ENCODE results near the gene AFAP1. TPM values are rescaled to one million over a fixed set of nuclear protein-coding genes. Genes with fewer than 3 reads are reported as not detected.

AFAP1 gene
- total RNA-seq, 2 donors from 2014 or later = 18.2 to 22.5 TPM

DNA sequence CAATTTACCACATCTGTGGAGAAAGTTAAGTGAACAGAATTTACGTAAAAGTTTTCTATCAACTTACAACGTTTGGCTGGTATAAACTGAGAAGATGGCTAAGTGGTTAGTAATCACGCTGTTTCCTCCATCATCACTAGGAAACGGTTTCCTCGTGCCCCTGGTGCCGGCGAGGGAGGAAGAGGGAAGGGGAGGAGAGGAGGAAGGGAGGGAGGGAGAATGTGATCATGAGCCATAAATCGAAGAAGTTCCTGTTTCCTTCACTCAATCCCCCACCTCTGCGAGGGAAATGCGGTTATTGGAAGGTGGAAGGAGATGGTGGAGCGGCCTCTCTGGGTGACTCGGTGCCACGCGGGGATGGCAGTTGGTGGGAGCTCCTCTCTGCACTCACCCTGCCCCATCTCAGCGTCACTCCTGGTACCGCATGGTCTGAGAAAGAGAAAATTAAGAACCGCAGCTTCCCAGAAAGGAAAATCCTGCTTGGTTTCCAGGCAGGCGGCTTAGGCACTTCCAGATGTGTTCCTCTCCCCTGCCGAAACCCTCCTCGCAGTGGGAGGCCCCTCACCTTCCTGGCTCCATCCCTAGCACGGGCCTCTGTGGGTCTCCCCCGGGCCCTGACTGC, 216.8 kb downstream of the AFAP1 start:
- Mint-ChIP-seq H3K9me3 (peaks cover 3% of the 10 kb centered on the region), H3K36me3 (ENCODE audit: low read depth) (no peaks in the 10 kb centered on the region), H3K4me3 (no peak overlapping the region), H3K27me3 (ENCODE audit: insufficient read depth) (peaks cover 7% of the 10 kb centered on the region), H3K4me1 (peaks cover 13% of the 10 kb centered on the region), H3K27ac (no peak overlapping the region)
- WGBS, 2 experiments (ENCODE audit: insufficient coverage in 1 of 2, insufficient read length in 1 of 2) = 80 to 91% methylated on average over 5 to 22 of the region's 22 CpGs
- no peak for DNase-seq
- Histone ChIP-seq H3K9me3 (ENCODE audit: control insufficient read depth, low read length) (no peaks in the 10 kb centered on the region), H3K27me3 (ENCODE audit: control insufficient read depth, insufficient read depth, low read length, poor library complexity, severe bottlenecking) (peaks cover 10% of the 10 kb centered on the region), H3K36me3 (ENCODE audit: control insufficient read depth, insufficient read depth, low read length) (no peaks in the 10 kb centered on the region), H3K9ac (ENCODE audit: extremely low read depth, low read length, poor library complexity, severe bottlenecking) (no peak overlapping the region), H3K4me1 (ENCODE audit: control insufficient read depth, insufficient read depth, low read length) (no peaks in the 10 kb centered on the region), H3K27ac (ENCODE audit: low read depth, low read length) (no peak overlapping the region), H3K4me3 (ENCODE audit: low read length) (no peak overlapping the region)
- TF ChIP-seq, protein P1, sequence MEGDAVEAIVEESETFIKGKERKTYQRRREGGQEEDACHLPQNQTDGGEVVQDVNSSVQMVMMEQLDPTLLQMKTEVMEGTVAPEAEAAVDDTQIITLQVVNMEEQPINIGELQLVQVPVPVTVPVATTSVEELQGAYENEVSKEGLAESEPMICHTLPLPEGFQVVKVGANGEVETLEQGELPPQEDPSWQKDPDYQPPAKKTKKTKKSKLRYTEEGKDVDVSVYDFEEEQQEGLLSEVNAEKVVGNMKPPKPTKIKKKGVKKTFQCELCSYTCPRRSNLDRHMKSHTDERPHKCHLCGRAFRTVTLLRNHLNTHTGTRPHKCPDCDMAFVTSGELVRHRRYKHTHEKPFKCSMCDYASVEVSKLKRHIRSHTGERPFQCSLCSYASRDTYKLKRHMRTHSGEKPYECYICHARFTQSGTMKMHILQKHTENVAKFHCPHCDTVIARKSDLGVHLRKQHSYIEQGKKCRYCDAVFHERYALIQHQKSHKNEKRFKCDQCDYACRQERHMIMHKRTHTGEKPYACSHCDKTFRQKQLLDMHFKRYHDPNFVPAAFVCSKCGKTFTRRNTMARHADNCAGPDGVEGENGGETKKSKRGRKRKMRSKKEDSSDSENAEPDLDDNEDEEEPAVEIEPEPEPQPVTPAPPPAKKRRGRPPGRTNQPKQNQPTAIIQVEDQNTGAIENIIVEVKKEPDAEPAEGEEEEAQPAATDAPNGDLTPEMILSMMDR (conservative IDR thresholded peaks at IDR 0.05) = no peak

DNA sequence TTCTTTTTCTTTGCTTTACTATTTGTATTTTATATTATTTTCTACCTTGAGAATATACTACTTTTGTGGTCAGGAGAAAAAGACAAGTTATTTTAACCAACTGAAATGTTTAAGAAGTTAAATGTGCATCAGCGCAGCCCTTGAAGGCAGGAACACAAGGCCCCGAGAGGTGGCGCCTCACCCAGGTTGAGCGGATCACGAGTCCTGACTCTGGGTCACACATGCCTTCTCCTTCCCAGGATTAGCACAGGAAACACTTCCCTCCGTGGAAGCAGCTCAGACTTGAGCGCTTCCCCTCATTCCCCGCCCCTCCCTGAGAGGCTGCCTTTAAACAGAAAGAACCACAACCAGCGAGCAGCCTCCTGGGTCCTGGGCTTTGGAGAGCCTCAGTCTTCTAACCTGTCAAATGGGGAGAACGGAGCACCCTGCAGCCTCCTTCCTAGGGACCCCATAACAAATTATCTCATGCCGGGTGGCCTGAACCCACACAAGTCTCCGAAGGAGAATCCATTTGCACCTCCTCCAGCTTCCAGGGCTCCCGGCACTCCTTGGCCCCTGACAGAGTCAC, 217.6 kb downstream of the AFAP1 start:
- Histone ChIP-seq H3K27ac (ENCODE audit: low read depth, low read length) (no peak overlapping the region), H3K27me3 (ENCODE audit: control insufficient read depth, insufficient read depth, low read length, poor library complexity, severe bottlenecking) (peaks cover 10% of the 10 kb centered on the region), H3K9ac (ENCODE audit: extremely low read depth, low read length, poor library complexity, severe bottlenecking) (no peak overlapping the region), H3K36me3 (ENCODE audit: control insufficient read depth, insufficient read depth, low read length) (no peaks in the 10 kb centered on the region), H3K9me3 (ENCODE audit: control insufficient read depth, low read length) (no peaks in the 10 kb centered on the region), H3K4me1 (ENCODE audit: control insufficient read depth, insufficient read depth, low read length) (no peaks in the 10 kb centered on the region), H3K4me3 (ENCODE audit: low read length) (no peak overlapping the region)
- WGBS, 2 experiments (ENCODE audit: insufficient coverage in 1 of 2, insufficient read length in 1 of 2) = 78 to 84% methylated on average over 10 to 13 of the region's 13 CpGs
- peaks cover 3% of the 10 kb centered on the region for H3K9me3 Mint-ChIP-seq
- H3K36me3 Mint-ChIP-seq (ENCODE audit: low read depth) = no peaks in the 10 kb centered on the region
- no peak overlapping the region for H3K27ac Mint-ChIP-seq
- no peak overlapping the region for H3K4me3 Mint-ChIP-seq
- TF ChIP-seq, protein P1 (conservative IDR thresholded peaks at IDR 0.05) = peak; percentile 52
- DNase-seq = no peak
- peaks cover 9% of the 10 kb centered on the region for H3K27me3 Mint-ChIP-seq (ENCODE audit: insufficient read depth)
- peaks cover 14% of the 10 kb centered on the region for H3K4me1 Mint-ChIP-seq

DNA sequence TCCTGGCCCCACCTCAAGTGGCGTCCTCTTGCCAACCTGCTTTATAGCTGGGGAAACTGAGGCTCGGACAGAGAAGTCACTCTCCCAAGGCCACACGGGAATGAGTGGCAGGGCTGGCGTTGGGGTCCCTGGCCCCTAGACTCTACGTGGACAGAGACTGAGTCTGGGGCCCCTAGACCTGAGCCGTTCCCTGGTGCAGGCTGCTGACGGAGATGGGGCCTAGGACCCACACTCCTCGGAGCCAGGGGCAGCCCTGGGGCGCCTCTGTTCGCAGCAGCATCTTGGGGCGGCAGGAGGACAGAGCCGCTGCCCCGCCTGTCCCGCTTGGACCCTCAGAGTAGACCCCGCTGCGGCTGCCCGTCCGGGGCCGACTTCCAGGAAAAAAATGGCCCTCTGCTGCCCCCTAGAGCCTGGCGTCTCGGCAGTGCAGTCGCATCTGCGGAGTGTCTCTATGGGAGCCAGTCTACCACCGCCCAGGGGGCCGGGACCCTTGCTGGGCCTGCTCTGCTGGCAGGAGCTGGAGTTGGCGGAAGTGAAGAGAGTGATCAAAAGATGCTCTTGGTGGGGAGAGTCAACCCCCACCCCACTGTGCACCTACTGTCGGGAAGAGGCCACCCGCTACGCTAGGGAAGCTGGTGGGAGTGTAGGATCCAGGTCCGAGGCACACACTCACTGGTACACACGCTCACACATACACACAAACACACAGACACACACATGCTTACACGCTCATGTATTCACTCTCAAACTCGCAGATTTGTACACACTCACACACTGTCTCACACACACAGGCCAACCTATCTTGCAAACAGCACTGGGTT, 220.1 kb downstream of the AFAP1 start:
- TF ChIP-seq, protein P1 (conservative IDR thresholded peaks at IDR 0.05) = peak; percentile 90
- Mint-ChIP-seq H3K27ac (no peak overlapping the region), H3K27me3 (ENCODE audit: insufficient read depth) (peaks cover 10% of the 10 kb centered on the region), H3K9me3 (peaks cover 3% of the 10 kb centered on the region), H3K4me3 (no peak overlapping the region), H3K4me1 (peaks cover 14% of the 10 kb centered on the region), H3K36me3 (ENCODE audit: low read depth) (no peaks in the 10 kb centered on the region)
- no peaks in the 10 kb centered on the region for H3K9me3 ChIP-seq (ENCODE audit: control insufficient read depth, low read length)
- H3K36me3 ChIP-seq (ENCODE audit: control insufficient read depth, insufficient read depth, low read length) = no peaks in the 10 kb centered on the region
- DNase-seq = peak; percentile 95
- 30 to 51% methylated on average over 10 to 32 of the region's 33 CpGs for whole genome bisulfite sequencing, 2 experiments (ENCODE audit: insufficient coverage in 1 of 2, insufficient read length in 1 of 2)
- no peak overlapping the region for H3K4me3 ChIP-seq (ENCODE audit: low read length)
- peaks cover 14% of the 10 kb centered on the region for H3K27me3 ChIP-seq (ENCODE audit: control insufficient read depth, insufficient read depth, low read length, poor library complexity, severe bottlenecking)
- no peak overlapping the region for H3K9ac ChIP-seq (ENCODE audit: extremely low read depth, low read length, poor library complexity, severe bottlenecking)
- no peak overlapping the region for H3K27ac ChIP-seq (ENCODE audit: low read depth, low read length)
- no peaks in the 10 kb centered on the region for H3K4me1 ChIP-seq (ENCODE audit: control insufficient read depth, insufficient read depth, low read length)
